ENCODE data around the gene PLXNB2. TPM values are rescaled to one million over a fixed set of nuclear protein-coding genes. Genes with fewer than 3 reads are reported as not detected.

Gene PLXNB2
- total RNA-seq, 1 donor from 2014 or later: 352 TPM

DNA sequence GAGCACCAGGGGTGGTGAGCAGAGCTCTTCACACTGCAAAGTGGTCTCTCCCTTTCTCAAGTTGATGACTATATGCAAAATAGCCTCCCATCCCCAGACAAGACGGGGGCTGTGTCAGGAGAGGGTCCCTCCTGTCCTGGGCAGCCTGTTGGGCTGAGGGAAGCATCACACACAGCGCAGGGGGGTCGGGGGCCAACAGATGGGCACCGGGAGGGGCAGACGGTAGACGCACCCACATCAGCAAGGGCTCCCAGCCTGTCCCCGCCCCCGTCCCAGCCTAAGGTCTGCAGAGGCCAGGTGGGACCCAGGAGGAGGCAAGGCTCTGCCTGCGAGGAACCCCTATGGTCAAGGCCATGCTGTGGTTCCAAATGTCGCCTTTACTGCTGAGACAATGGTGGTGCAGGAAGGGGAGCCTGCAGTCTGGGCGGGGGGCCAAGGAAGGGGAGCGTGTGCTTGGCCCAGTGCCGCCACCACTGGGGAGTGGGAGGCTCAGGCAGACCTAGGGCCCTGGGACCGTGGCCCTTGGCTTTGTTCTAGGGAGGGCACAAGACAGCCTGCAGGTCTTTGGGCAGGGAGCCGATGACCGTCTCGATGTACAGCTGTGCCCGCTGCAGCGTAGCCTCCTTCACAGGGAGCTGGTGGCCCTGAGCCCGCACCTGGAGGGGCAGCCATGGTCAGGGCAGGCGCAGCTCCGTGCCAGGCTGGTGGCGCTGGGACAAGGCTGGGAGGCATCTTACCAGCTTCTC lies 4.3 kb upstream of the PLXNB2 start:
- Mint-ChIP-seq H3K27ac (no peak overlapping the region), H3K4me3 (no peak overlapping the region)

DNA sequence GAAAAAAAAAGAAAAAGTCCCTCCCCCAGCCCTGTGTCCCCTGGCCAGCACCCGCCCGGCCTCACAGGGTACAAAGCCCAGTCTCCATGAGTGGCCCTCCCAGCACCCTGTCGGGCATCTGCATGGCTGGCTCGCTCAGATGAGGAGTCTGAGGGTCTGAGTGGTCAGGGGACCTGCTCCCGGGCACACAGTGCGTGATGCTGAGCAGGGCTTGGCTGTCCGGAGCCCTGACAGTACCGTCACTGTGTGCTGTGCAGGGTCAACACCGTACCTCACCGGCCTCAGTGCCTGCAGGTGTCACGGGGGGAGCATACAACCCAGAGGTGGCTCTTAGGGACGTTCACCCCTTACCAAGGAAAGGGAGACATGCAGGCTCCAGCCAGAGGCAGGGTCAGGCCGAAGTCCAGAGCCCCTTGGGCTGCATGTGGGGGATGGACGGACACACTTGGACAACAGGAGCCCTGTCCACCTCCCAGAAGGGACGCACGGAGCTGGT lies 3.6 kb upstream of the PLXNB2 start:
- TF ChIP-seq, protein P1, sequence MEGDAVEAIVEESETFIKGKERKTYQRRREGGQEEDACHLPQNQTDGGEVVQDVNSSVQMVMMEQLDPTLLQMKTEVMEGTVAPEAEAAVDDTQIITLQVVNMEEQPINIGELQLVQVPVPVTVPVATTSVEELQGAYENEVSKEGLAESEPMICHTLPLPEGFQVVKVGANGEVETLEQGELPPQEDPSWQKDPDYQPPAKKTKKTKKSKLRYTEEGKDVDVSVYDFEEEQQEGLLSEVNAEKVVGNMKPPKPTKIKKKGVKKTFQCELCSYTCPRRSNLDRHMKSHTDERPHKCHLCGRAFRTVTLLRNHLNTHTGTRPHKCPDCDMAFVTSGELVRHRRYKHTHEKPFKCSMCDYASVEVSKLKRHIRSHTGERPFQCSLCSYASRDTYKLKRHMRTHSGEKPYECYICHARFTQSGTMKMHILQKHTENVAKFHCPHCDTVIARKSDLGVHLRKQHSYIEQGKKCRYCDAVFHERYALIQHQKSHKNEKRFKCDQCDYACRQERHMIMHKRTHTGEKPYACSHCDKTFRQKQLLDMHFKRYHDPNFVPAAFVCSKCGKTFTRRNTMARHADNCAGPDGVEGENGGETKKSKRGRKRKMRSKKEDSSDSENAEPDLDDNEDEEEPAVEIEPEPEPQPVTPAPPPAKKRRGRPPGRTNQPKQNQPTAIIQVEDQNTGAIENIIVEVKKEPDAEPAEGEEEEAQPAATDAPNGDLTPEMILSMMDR (conservative IDR thresholded peaks at IDR 0.05): no peak
- no peak for DNase-seq (ENCODE audit: extremely low spot score, unreplicated experiment)
- Mint-ChIP-seq H3K9me3 (no peaks in the 10 kb centered on the region), H3K36me3 (peaks cover under 1% of the 10 kb centered on the region), H3K4me3 (no peak overlapping the region), H3K27me3 (no peaks in the 10 kb centered on the region), H3K27ac (no peak overlapping the region), H3K4me1 (ENCODE audit: unreplicated experiment) (peaks cover 9% of the 10 kb centered on the region)

More for the DNA sequence above, 4.3 kb upstream of the PLXNB2 start:
- H3K27me3 Mint-ChIP-seq: no peaks in the 10 kb centered on the region
- H3K36me3 Mint-ChIP-seq: no peaks in the 10 kb centered on the region
- TF ChIP-seq, protein P1 (conservative IDR thresholded peaks at IDR 0.05): no peak
- peaks cover 5% of the 10 kb centered on the region for H3K4me1 Mint-ChIP-seq (ENCODE audit: unreplicated experiment)
- no peaks in the 10 kb centered on the region for H3K9me3 Mint-ChIP-seq
- DNase-seq (ENCODE audit: extremely low spot score, unreplicated experiment): no peak

DNA sequence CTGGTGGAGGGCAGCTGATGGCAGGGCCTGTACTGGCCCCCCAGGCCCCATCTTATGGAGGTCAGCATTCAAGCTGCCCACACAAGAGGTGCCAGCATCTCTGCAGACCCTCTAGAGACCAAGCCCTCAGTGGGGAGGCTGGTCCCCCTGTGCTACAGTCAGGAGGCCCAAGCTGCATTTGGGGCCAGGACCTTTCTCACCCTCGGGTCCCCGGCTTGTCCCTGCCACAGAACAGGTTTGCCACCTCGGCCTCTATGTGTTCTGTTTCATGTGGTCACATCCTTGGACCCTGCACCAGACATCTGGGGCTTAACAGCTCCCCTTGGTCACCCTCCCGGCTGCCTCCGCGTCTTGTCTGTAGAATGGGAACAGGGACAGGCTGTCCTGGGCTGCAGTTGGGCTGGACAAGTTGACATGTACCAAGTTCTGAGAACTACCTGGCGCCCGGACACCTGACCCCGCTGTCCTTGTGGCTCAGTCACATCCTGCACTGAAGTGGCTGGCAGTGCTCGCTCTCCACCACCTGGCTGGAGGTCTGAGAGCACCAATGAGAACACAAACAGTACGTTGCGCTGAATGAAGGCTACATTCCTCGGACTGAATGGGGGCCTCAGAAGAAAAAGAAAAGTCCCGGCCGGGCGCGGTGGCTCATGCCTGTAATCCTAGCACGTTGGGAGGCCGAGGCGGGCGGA lies 2.7 kb upstream of the PLXNB2 start:
- H3K4me3 Mint-ChIP-seq: peak overlapping the region; percentile 45
- H3K9me3 Mint-ChIP-seq: no peaks in the 10 kb centered on the region
- H3K27me3 Mint-ChIP-seq: no peaks in the 10 kb centered on the region
- peak overlapping the region; percentile 50 for H3K27ac Mint-ChIP-seq
- peaks cover 4% of the 10 kb centered on the region for H3K36me3 Mint-ChIP-seq
- no peak for DNase-seq (ENCODE audit: extremely low spot score, unreplicated experiment)
- H3K4me1 Mint-ChIP-seq (ENCODE audit: unreplicated experiment): peaks cover 13% of the 10 kb centered on the region
- TF ChIP-seq, protein P1 (conservative IDR thresholded peaks at IDR 0.05): no peak

DNA sequence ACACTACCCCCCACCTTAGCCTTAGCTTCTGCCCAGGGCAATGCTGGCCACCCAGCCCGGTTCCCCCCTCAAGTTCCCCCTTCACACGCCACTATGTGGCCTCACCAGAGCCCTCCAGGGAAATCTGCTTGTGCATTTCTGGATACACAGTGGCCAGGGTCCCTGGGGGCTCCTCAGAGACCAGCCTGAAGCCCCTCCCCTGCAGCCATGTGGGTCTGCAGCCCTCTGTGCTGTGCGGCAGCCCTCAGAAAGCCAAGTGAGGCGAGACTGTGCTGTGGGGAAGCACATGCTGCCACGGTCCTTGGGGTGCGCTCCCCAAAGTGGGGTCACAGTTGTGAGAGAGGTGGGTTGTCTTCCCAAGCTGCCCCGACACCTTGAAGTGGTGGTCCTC lies 2.1 kb upstream of the PLXNB2 start:
- H3K4me3 Mint-ChIP-seq: no peak overlapping the region
- no peaks in the 10 kb centered on the region for H3K27me3 Mint-ChIP-seq
- DNase-seq (ENCODE audit: extremely low spot score, unreplicated experiment): no peak
- no peaks in the 10 kb centered on the region for H3K9me3 Mint-ChIP-seq
- H3K4me1 Mint-ChIP-seq (ENCODE audit: unreplicated experiment): peaks cover 13% of the 10 kb centered on the region
- TF ChIP-seq, protein P1 (conservative IDR thresholded peaks at IDR 0.05): no peak
- H3K36me3 Mint-ChIP-seq: peaks cover 4% of the 10 kb centered on the region
- H3K27ac Mint-ChIP-seq: peak overlapping the region; percentile 92

DNA sequence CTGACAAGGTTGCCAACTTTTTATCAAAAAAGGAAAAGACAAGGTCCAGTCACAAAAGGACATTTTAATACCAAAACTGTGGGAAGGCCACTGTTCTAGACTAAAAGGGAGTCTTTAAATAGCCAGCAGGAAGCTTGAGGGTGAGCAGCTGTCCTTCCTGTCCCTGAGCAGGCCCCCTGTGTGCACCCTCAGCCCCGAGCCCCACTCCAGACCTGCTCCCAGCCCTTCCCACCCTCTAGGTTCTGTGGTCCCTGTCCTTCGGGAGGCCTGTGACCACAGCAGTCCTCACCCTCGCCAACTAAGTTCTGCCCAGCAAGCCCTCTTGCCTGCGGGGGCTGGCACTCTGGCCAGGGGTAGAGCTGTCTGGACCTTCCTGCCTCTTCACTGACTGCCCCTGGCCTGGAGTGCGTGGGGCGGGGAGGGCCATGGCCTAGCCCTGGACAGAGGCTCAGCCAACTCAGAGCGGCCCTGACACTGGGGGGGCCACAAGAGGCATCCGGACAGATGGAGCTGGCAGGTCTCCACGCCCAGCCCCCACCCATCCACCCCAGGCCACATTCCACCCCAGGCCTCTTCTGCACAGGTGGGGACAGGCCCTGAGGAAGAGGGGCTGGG lies 1.6 kb upstream of the PLXNB2 start:
- Mint-ChIP-seq H3K27me3 (no peaks in the 10 kb centered on the region), H3K4me1 (ENCODE audit: unreplicated experiment) (peaks cover 16% of the 10 kb centered on the region), H3K9me3 (no peaks in the 10 kb centered on the region), H3K27ac (peak overlapping the region; percentile 92), H3K4me3 (peak overlapping the region; percentile 84), H3K36me3 (peaks cover 4% of the 10 kb centered on the region)
- DNase-seq (ENCODE audit: extremely low spot score, unreplicated experiment): no peak
- TF ChIP-seq, protein P1 (conservative IDR thresholded peaks at IDR 0.05): no peak

Measured in type B pancreatic cell (in vitro differentiated cells).